HepG2 (cell line): ENCODE data around the gene VKORC1.

Source experiments
- CTCF ChIP-seq: sonication (generic); formaldehyde crosslinking; IDR thresholded peaks from 2 replicates; pipeline ENCODE4 v1.5.0; 2020; ENCODE audit warnings: mild to moderate bottlenecking, missing genetic modification reagents, moderate library complexity
- DRAP1 ChIP-seq: IDR thresholded peaks from 2 replicates; pipeline ENCODE4 v1.6.1; 2016; ENCODE audit warnings: missing genetic modification reagents, missing compliant biosample characterization
- GATAD2A ChIP-seq: IDR thresholded peaks from 2 replicates; pipeline ENCODE4 v1.6.1; 2016
- HBP1 ChIP-seq: IDR thresholded peaks from 2 replicates; pipeline ENCODE4 v1.6.1; 2016; ENCODE audit warnings: low read depth, control low read depth
- NR2C2 ChIP-seq: sonication (generic); formaldehyde crosslinking; IDR thresholded peaks from 2 replicates; pipeline ENCODE4 v1.4.0; 2020; ENCODE audit warnings: missing genetic modification reagents, mild to moderate bottlenecking, moderate library complexity, borderline replicate concordance
- POLR2A ChIP-seq, 2 experiments: IDR thresholded peaks; 2 replicates each; pipeline ENCODE4 v1.6.1; 2011; ENCODE audit warnings: low read depth in 2 of 2, low read length in 2 of 2, mild to moderate bottlenecking in 1 of 2, moderate library complexity in 1 of 2; ENCODE audit not compliant: insufficient read depth in 1 of 2
- SETDB1 ChIP-seq: sonication (generic); formaldehyde crosslinking; IDR thresholded peaks from 2 replicates; pipeline ENCODE4 v1.5.1; 2020; ENCODE audit warnings: missing genetic modification reagents, mild to moderate bottlenecking, borderline replicate concordance
- TCF7 ChIP-seq: sonication (generic); IDR thresholded peaks from 2 replicates; pipeline ENCODE4 v1.6.1; 2016; ENCODE audit warnings: antibody characterized with exemption, low read depth
- TCF7L2 ChIP-seq: IDR thresholded peaks from 2 replicates; pipeline ENCODE4 v1.6.1; 2011; ENCODE audit warnings: mild to moderate bottlenecking, low read depth, low read length, moderate library complexity
- ZNF331 ChIP-seq: sonication (generic); formaldehyde crosslinking; IDR thresholded peaks from 2 replicates; pipeline ENCODE4 v1.4.0; 2020; ENCODE audit warnings: missing genetic modification reagents
- ZNF343 ChIP-seq: sonication (generic); formaldehyde crosslinking; IDR thresholded peaks from 2 replicates; pipeline ENCODE4 v1.4.0; 2020; ENCODE audit warnings: mild to moderate bottlenecking, missing genetic modification reagents
- ZNF362 ChIP-seq: sonication (generic); formaldehyde crosslinking; IDR thresholded peaks from 2 replicates; pipeline ENCODE4 v1.4.0; 2020; ENCODE audit warnings: missing genetic modification reagents, mild to moderate bottlenecking, borderline replicate concordance
- ZNF570 ChIP-seq: sonication (generic); formaldehyde crosslinking; IDR thresholded peaks from 2 replicates; pipeline ENCODE4 v1.4.0; 2020; ENCODE audit warnings: mild to moderate bottlenecking, missing genetic modification reagents, borderline replicate concordance
- ZNF747 ChIP-seq: sonication (generic); formaldehyde crosslinking; IDR thresholded peaks from 2 replicates; pipeline ENCODE4 v1.8.1; 2023; ENCODE audit warnings: missing genetic modification reagents, mild to moderate bottlenecking, borderline replicate concordance

- TF ChIP-seq TCF7L2, result no peak
- no peak for TF ChIP-seq CTCF (CRISPR knock-in tag)
- TF ChIP-seq GATAD2A, result no peak
- no peak for TF ChIP-seq DRAP1 (CRISPR knock-in tag)
- TF ChIP-seq NR2C2, result no peak
- TF ChIP-seq SETDB1 (CRISPR knock-in tag), result no peak
- no peak for TF ChIP-seq ZNF362 (CRISPR knock-in tag)
- no peak for TF ChIP-seq ZNF343 (CRISPR knock-in tag)
- TF ChIP-seq POLR2A (IDR thresholded peaks at IDR 0.05; ENCODE audit: insufficient read depth in 1 of 2, low read depth in 2 of 2, low read length in 2 of 2), result no peak
- TF ChIP-seq ZNF331 (CRISPR knock-in tag), result no peak
- TF ChIP-seq ZNF747 (CRISPR knock-in tag), result no peak
- no peak for TF ChIP-seq TCF7
- TF ChIP-seq ZNF570 (CRISPR knock-in tag), result no peak
- TF ChIP-seq HBP1 (CRISPR knock-in tag), result no peak
These were observed 34.3 kb upstream of the VKORC1 start for GRCh38 chr16:31128711-31129567.
